ENCODE data around the gene LIMA1. TPM values are rescaled to one million over a fixed set of nuclear protein-coding genes. Genes with fewer than 3 reads are reported as not detected.
"Not testable (repeated sequence)": the region's sequence is repeated elsewhere in the genome, so short reads cannot be mapped to it uniquely, and the experiment has no call there.

LIMA1 gene
- total RNA-seq, 1 donor from 2014 or later: 96.6 TPM

GRCh38 chr12:50251619-50252252 lies 31.6 kb downstream of the LIMA1 start:
- H3K4me1 Mint-ChIP-seq (ENCODE audit: unreplicated experiment): peaks cover 19% of the 10 kb centered on the region
- TF ChIP-seq CTCF (IDR thresholded peaks at IDR 0.05): no peak
- no peak for DNase-seq (ENCODE audit: extremely low spot score, unreplicated experiment)
- H3K36me3 Mint-ChIP-seq (ENCODE audit: unreplicated experiment): peaks cover 5% of the 10 kb centered on the region
- H3K9me3 Mint-ChIP-seq (ENCODE audit: unreplicated experiment): no peaks in the 10 kb centered on the region
- no peak overlapping the region for H3K27ac Mint-ChIP-seq (ENCODE audit: unreplicated experiment)
- H3K4me3 Mint-ChIP-seq (ENCODE audit: unreplicated experiment): no peak overlapping the region
- H3K27me3 Mint-ChIP-seq (ENCODE audit: unreplicated experiment): no peaks in the 10 kb centered on the region

GRCh38 chr12:50249464-50250182 lies 33.7 kb downstream of the LIMA1 start:
- H3K4me1 Mint-ChIP-seq (ENCODE audit: unreplicated experiment): peaks cover 23% of the 10 kb centered on the region
- H3K9me3 Mint-ChIP-seq (ENCODE audit: unreplicated experiment): no peaks in the 10 kb centered on the region
- DNase-seq (ENCODE audit: extremely low spot score, unreplicated experiment): no peak
- no peaks in the 10 kb centered on the region for H3K27me3 Mint-ChIP-seq (ENCODE audit: unreplicated experiment)
- H3K27ac Mint-ChIP-seq (ENCODE audit: unreplicated experiment): no peak overlapping the region
- no peak overlapping the region for H3K4me3 Mint-ChIP-seq (ENCODE audit: unreplicated experiment)
- H3K36me3 Mint-ChIP-seq (ENCODE audit: unreplicated experiment): peaks cover 11% of the 10 kb centered on the region
- TF ChIP-seq CTCF (IDR thresholded peaks at IDR 0.05): no peak

GRCh38 chr12:50248883-50249282 lies 34.4 kb downstream of the LIMA1 start:
- DNase-seq (ENCODE audit: extremely low spot score, unreplicated experiment): no peak
- no peak overlapping the region for H3K27ac Mint-ChIP-seq (ENCODE audit: unreplicated experiment)
- no peak overlapping the region for H3K4me3 Mint-ChIP-seq (ENCODE audit: unreplicated experiment)
- H3K27me3 Mint-ChIP-seq (ENCODE audit: unreplicated experiment): no peaks in the 10 kb centered on the region
- H3K9me3 Mint-ChIP-seq (ENCODE audit: unreplicated experiment): no peaks in the 10 kb centered on the region
- H3K36me3 Mint-ChIP-seq (ENCODE audit: unreplicated experiment): peaks cover 11% of the 10 kb centered on the region
- no peak for TF ChIP-seq CTCF (IDR thresholded peaks at IDR 0.05)
- H3K4me1 Mint-ChIP-seq (ENCODE audit: unreplicated experiment): peaks cover 18% of the 10 kb centered on the region

GRCh38 chr12:50248411-50248810 lies 34.9 kb downstream of the LIMA1 start:
- TF ChIP-seq CTCF (IDR thresholded peaks at IDR 0.05): no peak
- no peaks in the 10 kb centered on the region for H3K9me3 Mint-ChIP-seq (ENCODE audit: unreplicated experiment)
- no peak for DNase-seq (ENCODE audit: extremely low spot score, unreplicated experiment)
- H3K27ac Mint-ChIP-seq (ENCODE audit: unreplicated experiment): no peak overlapping the region
- peaks cover 11% of the 10 kb centered on the region for H3K36me3 Mint-ChIP-seq (ENCODE audit: unreplicated experiment)
- no peaks in the 10 kb centered on the region for H3K27me3 Mint-ChIP-seq (ENCODE audit: unreplicated experiment)
- H3K4me1 Mint-ChIP-seq (ENCODE audit: unreplicated experiment): peaks cover 21% of the 10 kb centered on the region
- H3K4me3 Mint-ChIP-seq (ENCODE audit: unreplicated experiment): no peak overlapping the region

GRCh38 chr12:50247665-50248064 lies 35.7 kb downstream of the LIMA1 start:
- not testable (repeated sequence) for H3K4me3 Mint-ChIP-seq (ENCODE audit: unreplicated experiment); H3K27me3 Mint-ChIP-seq (ENCODE audit: unreplicated experiment); DNase-seq (ENCODE audit: extremely low spot score, unreplicated experiment); H3K27ac Mint-ChIP-seq (ENCODE audit: unreplicated experiment); H3K9me3 Mint-ChIP-seq (ENCODE audit: unreplicated experiment)
- H3K36me3 Mint-ChIP-seq (ENCODE audit: unreplicated experiment): peaks cover 11% of the 10 kb centered on the region
- H3K4me1 Mint-ChIP-seq (ENCODE audit: unreplicated experiment): peaks cover 28% of the 10 kb centered on the region
